HG03025 (cell line): Measurements from ENCODE around the gene STXBP5L.
"Not testable (repeated sequence)": the region's sequence is repeated elsewhere in the genome, so short reads cannot be mapped to it uniquely, and the experiment has no call there.

ENCODE experiments used
- ATAC-seq: cut with Tn5 transposase; IDR thresholded peaks from one replicate; pipeline ENCODE4 v1.9.1; 2021; ENCODE audit warnings: mild to moderate bottlenecking, moderate library complexity; ENCODE audit not compliant: unreplicated experiment, low FRiP score

STXBP5L gene

GRCh38 chr3:120988994-120989393 is 81.0 kb downstream of the STXBP5L start:
- no peak for ATAC-seq

- no peak for ATAC-seq
These were observed 110.9 kb downstream of the STXBP5L start for GRCh38 chr3:121018917-121019321.

GRCh38 chr3:121063628-121064027 is 155.6 kb downstream of the STXBP5L start:
- ATAC-seq = no peak

- no peak for ATAC-seq
These were observed 156.1 kb downstream of the STXBP5L start for GRCh38 chr3:121064121-121064520.

- no peak for ATAC-seq
These were observed 164.1 kb downstream of the STXBP5L start for GRCh38 chr3:121072133-121072532.

GRCh38 chr3:121073011-121073410 is 165.0 kb downstream of the STXBP5L start:
- no peak for ATAC-seq

GRCh38 chr3:121075191-121075590 is 167.2 kb downstream of the STXBP5L start:
- no peak for ATAC-seq

GRCh38 chr3:121078378-121079101 is 170.5 kb downstream of the STXBP5L start:
- ATAC-seq = not testable (repeated sequence)

- no peak for ATAC-seq
These were observed 188.9 kb downstream of the STXBP5L start for GRCh38 chr3:121096953-121097352.

- not testable (repeated sequence) for ATAC-seq
These were observed 203.1 kb downstream of the STXBP5L start for GRCh38 chr3:121111086-121111485.

- ATAC-seq = no peak
These were observed 204.1 kb downstream of the STXBP5L start for GRCh38 chr3:121111914-121112612.

GRCh38 chr3:121126033-121126706 is 218.2 kb downstream of the STXBP5L start:
- ATAC-seq = no peak

- no peak for ATAC-seq
These were observed 218.7 kb downstream of the STXBP5L start for GRCh38 chr3:121126707-121127035.

GRCh38 chr3:121152573-121152972 is 244.6 kb downstream of the STXBP5L start:
- no peak for ATAC-seq

- no peak for ATAC-seq
These were observed 245.8 kb downstream of the STXBP5L start for GRCh38 chr3:121153851-121154250.

GRCh38 chr3:121155028-121155427 is 247.0 kb downstream of the STXBP5L start:
- ATAC-seq = no peak

- no peak for ATAC-seq
These were observed 257.4 kb downstream of the STXBP5L start for GRCh38 chr3:121165397-121165837.

- no peak for ATAC-seq
These were observed 259.6 kb downstream of the STXBP5L start for GRCh38 chr3:121167374-121168139.

- no peak for ATAC-seq
These were observed 267.1 kb downstream of the STXBP5L start for GRCh38 chr3:121175083-121175482.

- ATAC-seq = not testable (repeated sequence)
These were observed 282.6 kb downstream of the STXBP5L start for GRCh38 chr3:121190626-121191025.

GRCh38 chr3:121202573-121202972 is 294.6 kb downstream of the STXBP5L start:
- ATAC-seq = no peak
